ENCODE data around the gene RUNX1.

GRCh38 chr21:35010447-35010846, 38.7 kb downstream of the RUNX1 start:
- no peak for TF ChIP-seq CTCF (IDR thresholded peaks at IDR 0.05)
- TF ChIP-seq EP300 (IDR thresholded peaks at IDR 0.05) = no peak
- TF ChIP-seq POLR2A (IDR thresholded peaks at IDR 0.05) = no peak
